GM06990 (cell line): ENCODE results near the gene KIF13A.

Source experiments
- DNase-seq: peaks from one replicate; pipeline ENCODE4 v3.0.0-alpha.2; 2011; ENCODE audit not compliant: insufficient read length; ENCODE audit errors: extremely low read depth
- H3K27me3 ChIP-seq: replicated peaks from 2 replicates; pipeline ENCODE4 v1.6.0; 2011; ENCODE audit warnings: low read length; ENCODE audit not compliant: control insufficient read depth, insufficient read depth
- H3K36me3 ChIP-seq: 2 replicates; pipeline ENCODE4 v1.5.1; 2011; ENCODE audit warnings: low read length; ENCODE audit not compliant: control insufficient read depth, insufficient read depth
- H3K4me3 ChIP-seq: replicated peaks from 2 replicates; pipeline ENCODE4 v1.5.1; 2011; ENCODE audit warnings: low read depth, mild to moderate bottlenecking, control low read depth, low read length
- TF ChIP-seq, protein P1 (sequence below): IDR thresholded peaks from 2 replicates; pipeline ENCODE4 v1.5.1; 2011; ENCODE audit warnings: low read length, control low read depth, mild to moderate bottlenecking, inconsistent platforms; ENCODE audit not compliant: insufficient read depth, poor library complexity, severe bottlenecking

The KIF13A gene

DNA sequence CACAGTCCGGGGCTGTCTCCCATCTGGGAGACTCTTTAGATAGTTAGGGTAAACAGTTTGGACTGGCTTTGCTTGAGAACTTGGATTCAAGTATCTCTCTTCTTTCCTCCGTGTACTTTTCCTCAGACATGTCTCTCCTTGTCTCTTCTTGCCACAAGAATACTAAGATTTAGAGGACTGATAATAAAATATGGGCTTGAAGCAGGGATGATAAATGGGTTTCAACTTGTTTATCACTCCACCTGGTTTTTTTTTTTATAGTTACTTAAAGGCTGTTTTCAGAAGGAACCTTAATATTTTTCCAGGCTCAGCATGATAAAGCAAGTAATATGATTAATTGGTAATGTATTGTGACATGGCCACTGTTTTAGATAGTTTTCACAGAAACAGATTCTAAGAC lies 40.9 kb upstream of the KIF13A start:
- no peak for DNase-seq
- no peak overlapping the region for H3K4me3 ChIP-seq
- H3K36me3 ChIP-seq: no peaks in the 10 kb centered on the region
- no peaks in the 10 kb centered on the region; the same call in 1 of the 2 replicates for H3K27me3 ChIP-seq
- TF ChIP-seq, protein P1, sequence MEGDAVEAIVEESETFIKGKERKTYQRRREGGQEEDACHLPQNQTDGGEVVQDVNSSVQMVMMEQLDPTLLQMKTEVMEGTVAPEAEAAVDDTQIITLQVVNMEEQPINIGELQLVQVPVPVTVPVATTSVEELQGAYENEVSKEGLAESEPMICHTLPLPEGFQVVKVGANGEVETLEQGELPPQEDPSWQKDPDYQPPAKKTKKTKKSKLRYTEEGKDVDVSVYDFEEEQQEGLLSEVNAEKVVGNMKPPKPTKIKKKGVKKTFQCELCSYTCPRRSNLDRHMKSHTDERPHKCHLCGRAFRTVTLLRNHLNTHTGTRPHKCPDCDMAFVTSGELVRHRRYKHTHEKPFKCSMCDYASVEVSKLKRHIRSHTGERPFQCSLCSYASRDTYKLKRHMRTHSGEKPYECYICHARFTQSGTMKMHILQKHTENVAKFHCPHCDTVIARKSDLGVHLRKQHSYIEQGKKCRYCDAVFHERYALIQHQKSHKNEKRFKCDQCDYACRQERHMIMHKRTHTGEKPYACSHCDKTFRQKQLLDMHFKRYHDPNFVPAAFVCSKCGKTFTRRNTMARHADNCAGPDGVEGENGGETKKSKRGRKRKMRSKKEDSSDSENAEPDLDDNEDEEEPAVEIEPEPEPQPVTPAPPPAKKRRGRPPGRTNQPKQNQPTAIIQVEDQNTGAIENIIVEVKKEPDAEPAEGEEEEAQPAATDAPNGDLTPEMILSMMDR: no peak

DNA sequence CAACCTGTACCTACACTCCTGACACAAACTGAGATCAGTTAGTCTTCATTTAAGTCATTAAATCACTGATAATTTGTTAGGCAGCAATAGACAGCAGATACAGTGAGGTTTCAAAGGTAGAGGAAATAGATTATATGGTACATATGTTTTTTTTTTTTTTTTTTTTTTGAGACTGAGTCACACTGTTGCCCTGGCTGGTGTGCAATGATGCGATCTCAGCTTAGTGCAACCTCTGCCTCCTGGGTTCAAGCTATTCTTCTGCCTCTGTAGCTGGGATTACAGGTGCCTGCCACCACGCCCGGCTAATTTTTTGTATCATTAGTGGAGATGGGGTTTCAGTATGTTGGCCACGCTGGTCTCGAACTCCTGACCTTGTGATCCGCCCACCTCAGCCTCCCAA lies 38.2 kb upstream of the KIF13A start:
- H3K27me3 ChIP-seq: no peaks in the 10 kb centered on the region; the same call in 1 of the 2 replicates
- no peak overlapping the region for H3K4me3 ChIP-seq
- no peak for DNase-seq
- no peaks in the 10 kb centered on the region for H3K36me3 ChIP-seq
- TF ChIP-seq, protein P1: no peak

DNA sequence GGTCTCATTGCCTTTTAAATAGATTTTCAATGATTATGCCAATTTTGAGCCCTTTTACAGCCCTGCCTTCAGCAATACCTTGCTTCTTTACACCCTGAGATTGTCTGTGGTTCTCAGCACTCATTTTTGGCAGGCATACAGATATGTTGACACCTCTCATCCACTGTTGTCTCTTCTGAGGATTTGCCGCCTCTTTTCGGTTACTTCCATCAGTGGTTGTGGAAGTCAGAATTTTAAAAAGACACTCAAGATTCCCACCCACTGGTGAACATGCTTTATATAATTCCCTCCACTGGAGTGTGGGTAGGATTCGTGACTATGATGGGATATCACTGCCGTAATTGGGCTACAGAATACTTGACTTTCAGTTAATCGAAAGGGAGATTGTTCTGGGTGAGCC lies 37.4 kb upstream of the KIF13A start:
- Histone ChIP-seq H3K27me3 (no peaks in the 10 kb centered on the region; the same call in 1 of the 2 replicates), H3K36me3 (no peaks in the 10 kb centered on the region), H3K4me3 (no peak overlapping the region)
- TF ChIP-seq, protein P1: no peak
- no peak for DNase-seq

DNA sequence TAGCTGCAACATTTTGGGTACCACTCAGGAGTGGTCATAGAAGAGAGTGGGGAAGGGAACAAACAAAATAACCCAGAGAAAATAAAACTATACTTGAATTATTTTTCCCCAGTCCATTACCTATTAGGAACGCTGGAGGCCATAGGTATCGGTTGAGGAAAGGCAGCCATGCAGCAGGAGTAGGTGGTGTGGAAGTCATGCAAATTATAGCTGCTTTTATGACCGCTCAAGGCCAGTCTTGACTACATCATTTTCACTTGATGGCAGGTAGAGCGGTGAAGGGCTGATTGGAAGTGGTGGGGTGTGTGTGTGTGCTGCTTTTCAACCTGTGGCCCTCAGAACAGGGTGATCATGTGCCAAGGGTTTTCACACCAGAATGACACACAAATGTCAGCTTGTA lies 36.5 kb upstream of the KIF13A start:
- TF ChIP-seq, protein P1: no peak

DNA sequence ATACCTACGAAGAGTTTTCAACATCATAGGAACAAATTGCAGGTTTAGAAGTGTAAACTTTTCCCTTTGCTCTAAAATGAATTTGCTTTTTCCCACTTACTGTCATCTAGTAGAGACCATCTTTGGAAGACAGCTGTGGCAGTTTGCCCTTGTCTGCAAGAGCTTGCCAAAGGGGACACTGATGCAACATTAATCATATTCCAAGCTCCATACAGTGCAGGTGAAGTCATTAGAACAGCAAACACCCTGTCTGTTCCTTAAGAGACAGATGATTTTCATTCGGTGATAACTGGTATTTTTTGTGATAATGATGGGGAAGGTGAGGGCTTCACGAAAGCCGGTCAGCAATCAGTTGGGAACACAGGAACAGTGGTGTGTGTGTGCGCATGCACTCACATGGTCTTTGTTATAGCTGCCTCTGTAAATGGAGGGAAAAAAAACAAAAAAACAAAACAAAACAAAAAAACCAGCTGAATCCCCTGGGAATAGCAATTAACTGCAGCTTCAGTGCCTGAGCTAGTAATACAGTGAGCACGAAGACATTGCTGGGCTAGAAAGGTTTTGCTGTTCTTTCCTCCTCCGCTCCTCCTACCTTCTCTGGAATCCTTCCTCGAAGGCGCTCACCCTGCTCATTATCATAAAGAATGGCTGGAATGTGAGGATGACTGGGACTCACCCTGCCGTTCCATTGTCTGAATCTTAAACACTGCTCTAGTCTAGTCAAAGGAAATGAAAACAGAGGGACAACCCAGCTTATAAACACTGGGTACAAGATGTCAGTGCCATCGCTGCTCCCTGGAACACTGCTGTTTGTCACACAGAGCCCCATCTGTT lies 35.2 kb upstream of the KIF13A start:
- Histone ChIP-seq H3K36me3 (no peaks in the 10 kb centered on the region), H3K4me3 (no peak overlapping the region), H3K27me3 (no peaks in the 10 kb centered on the region)
- TF ChIP-seq, protein P1: no peak
- DNase-seq: no peak

More for the DNA sequence above, 36.5 kb upstream of the KIF13A start:
- Histone ChIP-seq H3K27me3 (no peaks in the 10 kb centered on the region), H3K4me3 (no peak overlapping the region), H3K36me3 (no peaks in the 10 kb centered on the region)
- no peak for DNase-seq
